Brain microvascular endothelial cell (primary cell): ENCODE results near the gene CIT.

Experiments used
- DNase-seq: peaks from one replicate; pipeline ENCODE4 v3.0.0-alpha.2; 2020
- H3K27ac ChIP-seq: fragments of 250-450 bp; sonication (Bioruptor Pico); 2 replicates; pipeline ENCODE4 v1.5.1; 2020; ENCODE audit warnings: mild to moderate bottlenecking, moderate library complexity
- H3K27me3 ChIP-seq: fragments of 250-450 bp; sonication (Bioruptor Pico); replicated peaks from 2 replicates; pipeline ENCODE4 v1.5.1; 2020; ENCODE audit warnings: mild to moderate bottlenecking
- H3K36me3 ChIP-seq: fragments of 250-450 bp; sonication (Bioruptor Pico); replicated peaks from 2 replicates; pipeline ENCODE4 v1.5.1; 2020; ENCODE audit warnings: mild to moderate bottlenecking
- H3K4me3 ChIP-seq: 2 replicates; pipeline ENCODE4 v1.5.1; 2011; ENCODE audit warnings: low read depth, mild to moderate bottlenecking, control low read depth, low read length, moderate library complexity
- CTCF ChIP-seq: IDR thresholded peaks from 2 replicates; pipeline ENCODE4 v1.5.1; 2011; ENCODE audit warnings: low read depth, mild to moderate bottlenecking, moderate library complexity, low read length, control low read depth, inconsistent platforms; ENCODE audit errors: missing control alignments
- in situ Hi-C: cut with HindIII; loops from 2 replicates; pipeline ENCODE4 v1.10.0; 2017; ENCODE audit warnings: low sequenced_read_pairs, low pct_ligation_motif_present

CIT gene

DNA sequence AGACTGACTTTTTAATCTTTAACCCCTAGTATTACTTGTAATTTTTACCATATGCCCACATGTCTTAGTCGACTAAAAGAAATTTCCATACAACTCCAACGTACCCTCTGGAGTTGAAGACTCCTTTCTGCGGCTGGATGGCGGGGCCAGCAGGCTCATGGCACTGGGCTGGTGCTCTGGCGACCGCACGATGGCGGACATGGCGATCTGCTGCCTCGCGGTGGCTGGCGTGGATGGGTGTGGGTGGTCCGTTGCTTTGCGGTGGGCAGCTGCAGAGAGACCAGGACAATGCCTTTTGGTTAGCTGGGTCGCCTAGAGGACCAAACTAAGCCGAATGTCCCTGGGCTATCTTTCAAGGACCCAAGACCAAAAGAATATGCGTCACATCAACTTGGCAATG is 159.0 kb downstream of the CIT start:
- DNase-seq = no peak
- TF ChIP-seq CTCF = no peak
- in situ Hi-C loops = no loop called here
- Histone ChIP-seq H3K4me3 (no peak overlapping the region), H3K27ac (no peak overlapping the region), H3K36me3 (no peaks in the 10 kb centered on the region), H3K27me3 (no peaks in the 10 kb centered on the region)

DNA sequence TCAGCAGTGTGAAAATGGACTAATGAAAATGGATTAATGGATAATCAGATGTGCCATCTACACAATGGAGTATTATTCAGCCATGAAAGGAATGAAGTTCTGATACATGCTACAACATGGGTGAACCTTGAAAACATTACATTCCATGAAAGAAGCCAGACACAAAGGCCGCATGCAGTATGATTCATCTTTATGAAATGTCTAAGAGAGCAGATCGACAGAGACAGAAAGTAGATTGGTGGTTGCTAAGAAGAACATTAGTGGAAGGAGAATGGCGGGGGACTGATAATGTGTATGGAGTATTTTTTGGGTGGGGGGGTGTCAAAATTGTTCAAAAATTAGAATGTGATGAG is 161.9 kb downstream of the CIT start:
- DNase-seq = peak; percentile 76
- peak overlapping the region; percentile 9 for H3K27ac ChIP-seq
- H3K36me3 ChIP-seq = no peaks in the 10 kb centered on the region
- H3K4me3 ChIP-seq = no peak overlapping the region
- TF ChIP-seq CTCF = no peak
- in situ Hi-C loops = no loop called here
- no peaks in the 10 kb centered on the region for H3K27me3 ChIP-seq

DNA sequence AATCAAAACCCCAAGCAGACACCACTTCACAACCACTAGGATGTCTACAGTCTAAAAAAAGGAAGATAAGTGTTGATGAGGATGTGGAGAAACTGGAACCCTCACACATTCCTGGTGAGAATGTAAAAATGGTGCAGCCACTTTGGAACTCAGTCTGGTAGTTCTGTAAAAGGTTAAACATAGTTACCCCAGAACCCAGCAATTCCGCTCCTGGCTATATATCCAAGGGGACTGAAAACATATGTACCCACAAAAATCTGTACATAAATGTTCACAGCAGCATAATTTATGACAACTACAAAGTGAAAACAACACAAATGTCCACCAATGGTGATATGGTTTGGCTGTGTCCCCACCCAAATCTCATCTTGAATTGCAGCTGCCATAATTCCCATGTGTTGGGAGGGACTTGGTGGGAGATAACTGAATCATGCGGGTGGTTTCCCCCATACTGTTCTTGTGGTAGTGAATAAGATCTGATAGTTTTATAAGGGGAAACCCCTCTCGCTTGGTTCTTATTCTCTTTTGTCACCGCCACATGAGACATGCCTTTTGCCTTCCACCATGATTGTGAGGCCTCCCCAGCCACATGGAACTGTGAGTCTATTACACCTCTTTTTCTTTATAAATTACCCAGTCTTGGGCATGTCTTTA is 162.4 kb downstream of the CIT start:
- Histone ChIP-seq H3K27ac (peak overlapping the region; percentile 9), H3K36me3 (no peaks in the 10 kb centered on the region)
- in situ Hi-C loops = no loop called here

GRCh38 chr12:119713551-119714031 is 163.5 kb downstream of the CIT start:
- in situ Hi-C loops = no loop called here
- DNase-seq = no peak
- H3K27me3 ChIP-seq = no peaks in the 10 kb centered on the region
- TF ChIP-seq CTCF = no peak
- H3K4me3 ChIP-seq = no peak overlapping the region
- H3K36me3 ChIP-seq = no peaks in the 10 kb centered on the region
- H3K27ac ChIP-seq = no peak overlapping the region

More for the DNA sequence above, 162.4 kb downstream of the CIT start:
- Histone ChIP-seq H3K27me3 (no peaks in the 10 kb centered on the region), H3K4me3 (no peak overlapping the region)
- TF ChIP-seq CTCF = no peak
- DNase-seq = no peak

DNA sequence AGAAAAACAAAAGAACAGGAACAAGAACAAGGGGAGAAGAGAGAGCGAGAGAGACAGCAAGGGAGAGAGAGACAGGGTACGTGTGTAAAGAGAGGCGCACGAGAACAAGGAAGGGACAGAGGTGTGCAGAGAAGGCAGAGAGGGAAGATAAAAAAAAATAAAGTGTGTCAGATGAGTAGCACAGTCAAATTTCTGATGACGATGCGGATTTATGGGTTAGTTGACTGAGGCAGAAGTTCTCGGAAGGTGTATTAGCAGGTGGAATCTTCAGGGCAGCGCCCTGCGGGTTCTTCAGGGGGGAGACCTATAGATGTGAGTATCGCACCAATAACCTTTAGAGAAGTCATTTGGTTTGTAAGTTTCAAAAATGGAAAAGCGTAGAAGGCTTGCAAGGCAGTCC is 164.4 kb downstream of the CIT start:
- no peak overlapping the region for H3K27ac ChIP-seq
- no peaks in the 10 kb centered on the region for H3K36me3 ChIP-seq
- no peak for TF ChIP-seq CTCF
- no peak overlapping the region for H3K4me3 ChIP-seq
- H3K27me3 ChIP-seq = no peaks in the 10 kb centered on the region
- no peak for DNase-seq
- in situ Hi-C loops = no loop called here

GRCh38 chr12:119711693-119712092 is 165.4 kb downstream of the CIT start:
- no peaks in the 10 kb centered on the region for H3K36me3 ChIP-seq
- no peak overlapping the region for H3K27ac ChIP-seq
- TF ChIP-seq CTCF = no peak
- no peak overlapping the region for H3K4me3 ChIP-seq
- DNase-seq = no peak
- in situ Hi-C loops = no loop called here
- no peaks in the 10 kb centered on the region for H3K27me3 ChIP-seq
